Stimulated activated CD4-positive, alpha-beta T cell treated with anti-CD3 and anti-CD28 coated beads, Interleukin-4, amount 100 ng/mL, for 48 hours (primary cell): Measurements from ENCODE around the gene CDC6.

ENCODE experiments used
- DNase-seq, 2 donors: peaks; one replicate each; pipeline ENCODE4 v3.0.0-alpha.2; 2020; ENCODE audit warnings: low read depth in 2 of 2

The CDC6 gene

DNA sequence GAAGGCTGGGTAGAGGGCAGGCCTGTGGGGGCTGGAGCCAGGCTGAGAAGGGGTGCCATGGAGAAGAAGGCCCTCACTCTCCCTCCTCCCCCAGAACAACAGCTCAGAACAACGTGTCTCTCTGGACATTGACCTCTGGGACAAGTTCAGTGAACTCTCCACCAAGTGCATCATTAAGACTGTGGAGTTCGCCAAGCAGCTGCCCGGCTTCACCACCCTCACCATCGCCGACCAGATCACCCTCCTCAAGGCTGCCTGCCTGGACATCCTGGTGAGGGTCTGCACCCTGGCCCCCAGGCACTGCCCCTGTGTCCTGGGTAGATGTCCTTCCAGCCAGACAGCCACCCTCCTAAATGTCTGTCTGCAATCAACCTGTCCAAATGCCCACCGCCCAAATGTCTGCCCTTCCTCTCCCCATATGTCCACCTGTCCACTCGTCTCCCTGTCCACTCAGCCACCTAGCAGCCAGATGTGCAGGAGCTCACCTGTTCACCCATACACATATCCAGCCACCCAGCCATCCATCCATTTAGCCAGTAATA lies 64.6 kb downstream of the CDC6 start:
- no peak for DNase-seq

GRCh38 chr17:40352779-40353394 lies 65.2 kb downstream of the CDC6 start:
- DNase-seq = no peak
